Mesendoderm (in vitro differentiated cells): ENCODE data around the gene EYS. TPM values are rescaled to one million over a fixed set of nuclear protein-coding genes. Genes with fewer than 3 reads are reported as not detected.

ENCODE experiments used
- DNase-seq: peaks from one replicate; pipeline ENCODE4 v3.0.0; 2013
- H2AK5ac ChIP-seq: 2 replicates; pipeline ENCODE4 v1.6.1; 2013; ENCODE audit warnings: low read length, inconsistent platforms
- H2BK120ac ChIP-seq: 2 replicates; pipeline ENCODE4 v1.6.1; 2013; ENCODE audit warnings: low read depth, mild to moderate bottlenecking, low read length, moderate library complexity, mixed read lengths
- H2BK15ac ChIP-seq: replicated peaks from 2 replicates; pipeline ENCODE4 v1.6.1; 2013; ENCODE audit warnings: low read depth, mild to moderate bottlenecking, moderate library complexity
- H2BK5ac ChIP-seq: 2 replicates; pipeline ENCODE4 v1.6.1; 2013; ENCODE audit warnings: low read length, inconsistent platforms
- H3K18ac ChIP-seq: 2 replicates; pipeline ENCODE4 v1.6.1; 2013; ENCODE audit warnings: mild to moderate bottlenecking, low read length, mixed read lengths
- H3K23ac ChIP-seq: one replicate; pipeline ENCODE4 v1.6.1; 2013; ENCODE audit warnings: low read length
- H3K27ac ChIP-seq: 2 replicates; pipeline ENCODE4 v1.5.1; 2013; ENCODE audit warnings: low read depth, mild to moderate bottlenecking, inconsistent platforms, low read length, moderate library complexity
- H3K27me3 ChIP-seq: 2 replicates; pipeline ENCODE4 v1.6.1; 2013; ENCODE audit warnings: low read length, control low read depth, mild to moderate bottlenecking, inconsistent platforms; ENCODE audit not compliant: insufficient read depth, poor library complexity
- H3K36me3 ChIP-seq: 2 replicates; pipeline ENCODE4 v1.6.1; 2013; ENCODE audit warnings: low read length, inconsistent platforms; ENCODE audit not compliant: control insufficient read depth, insufficient read depth
- H3K4ac ChIP-seq: one replicate; pipeline ENCODE4 v1.6.1; 2013; ENCODE audit warnings: low read depth, mild to moderate bottlenecking, low read length, moderate library complexity
- H3K4me1 ChIP-seq: 2 replicates; pipeline ENCODE4 v1.6.1; 2013; ENCODE audit warnings: low read depth, low read length, inconsistent platforms; ENCODE audit not compliant: control insufficient read depth
- H3K4me2 ChIP-seq: 2 replicates; pipeline ENCODE4 v1.6.1; 2013; ENCODE audit warnings: low read length
- H3K4me3 ChIP-seq: 2 replicates; pipeline ENCODE4 v1.5.1; 2013; ENCODE audit warnings: mild to moderate bottlenecking, low read length
- H3K56ac ChIP-seq: one replicate; pipeline ENCODE4 v1.6.1; 2013; ENCODE audit warnings: low read length
- H3K79me1 ChIP-seq: 2 replicates; pipeline ENCODE4 v1.6.1; 2013; ENCODE audit warnings: low read length, inconsistent platforms
- H3K79me2 ChIP-seq: 2 replicates; pipeline ENCODE4 v1.6.1; 2013; ENCODE audit warnings: mild to moderate bottlenecking, low read length; ENCODE audit not compliant: control insufficient read depth, insufficient read depth
- H3K9ac ChIP-seq: 2 replicates; pipeline ENCODE4 v1.6.1; 2013; ENCODE audit warnings: low read length, inconsistent platforms
- H4K5ac ChIP-seq: one replicate; pipeline ENCODE4 v1.6.1; 2013; ENCODE audit warnings: low read length
- H4K8ac ChIP-seq: one replicate; pipeline ENCODE4 v1.6.1; 2013; ENCODE audit warnings: low read depth, mild to moderate bottlenecking, control low read depth, low read length, moderate library complexity
- whole genome bisulfite sequencing: extraction: QIAGEN DNeasy Blood & Tissue Kit; methylation state at CpG from one replicate; pipeline ENCODE4 v1.1.7; 2013; ENCODE audit warnings: low lambda C conversion rate, missing lambda C conversion rate; ENCODE audit not compliant: insufficient coverage; ENCODE audit errors: extremely low coverage; 5-methylcytosine and 5-hydroxymethylcytosine counted together
- polyA plus RNA-seq, 2 experiments: library from polyadenylated mRNA; stranded (reverse); fragments of 200-250 nt; gene quantifications; one replicate each; pipeline ENCODE4 v1.2.3, GENCODE V29; 2013

The EYS gene
- 0.06 TPM for polyA plus RNA-seq (2013, experiment 1 of 2)
- polyA plus RNA-seq (2013, experiment 2 of 2) = 0.06 TPM

DNA sequence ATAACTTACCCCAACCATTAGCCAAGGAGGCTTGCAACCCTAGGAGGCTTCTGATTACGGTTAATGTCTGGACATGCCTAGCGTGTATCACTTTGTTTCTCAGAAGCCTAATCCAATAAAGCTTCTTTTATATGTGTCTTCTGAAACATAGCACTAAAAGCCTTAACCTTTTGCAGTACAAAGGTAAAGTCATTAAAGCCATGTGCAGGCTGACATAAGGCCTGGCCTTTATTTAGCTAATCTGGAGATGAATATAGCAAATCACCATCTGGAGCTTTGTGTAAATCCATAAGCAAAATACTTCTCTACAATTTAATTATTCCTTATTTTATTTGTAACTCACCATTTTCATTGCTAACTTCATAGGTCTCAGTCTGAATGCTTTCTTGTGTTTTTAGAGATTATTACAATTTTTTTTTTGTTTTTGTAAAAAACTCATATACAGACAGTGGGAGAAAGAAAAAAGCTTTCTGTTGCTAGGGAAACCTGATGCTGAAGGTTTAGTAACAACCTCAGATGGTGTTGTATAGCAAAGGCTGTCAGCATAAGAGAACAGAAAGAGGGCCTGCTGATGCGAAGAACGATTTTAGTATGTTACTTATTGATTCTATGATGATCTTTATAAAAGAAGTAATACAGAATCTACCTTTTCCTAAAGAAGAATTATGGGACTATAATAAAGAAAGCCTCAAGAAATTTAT, at the start of gene EYS:
Gene EYS (minus strand): TSS at position 101 of the 701 bp plus-strand sequence. CDS start 211,816 bp downstream, outside the sequence.
- Histone ChIP-seq H3K23ac (no peak within 1 kb of the TSS), H2BK5ac (no peak within 1 kb of the TSS), H2BK120ac (no peak within 1 kb of the TSS), H2BK15ac (no peak within 1 kb of the TSS), H2AK5ac (no peak within 1 kb of the TSS), H3K4ac (no peak within 1 kb of the TSS), H4K8ac (no peak within 1 kb of the TSS), H3K79me1 (no peaks in the 10 kb centered on the region), H3K27ac (no peak within 1 kb of the TSS), H3K4me1 (no peaks in the 10 kb centered on the region), H3K9ac (no peak within 1 kb of the TSS), H3K4me2 (no peak within 1 kb of the TSS), H3K18ac (no peak within 1 kb of the TSS), H4K5ac (no peak within 1 kb of the TSS), H3K56ac (no peak within 1 kb of the TSS), H3K4me3 (no peak within 1 kb of the TSS), H3K36me3 (no peaks in the 10 kb centered on the region), H3K27me3 (no peaks in the 10 kb centered on the region), H3K79me2 (no peaks in the 10 kb centered on the region)
- no peak for DNase-seq
- no CpG with 5 or more reads among the region's 4 CpGs for WGBS

GRCh38 chr6:65746302-65746701, 39.3 kb upstream of the EYS start:
- Histone ChIP-seq H2BK5ac (no peak overlapping the region), H4K8ac (no peak overlapping the region), H3K4ac (no peak overlapping the region), H3K79me2 (no peaks in the 10 kb centered on the region), H3K36me3 (no peaks in the 10 kb centered on the region), H3K56ac (no peak overlapping the region), H3K79me1 (no peaks in the 10 kb centered on the region), H2AK5ac (no peak overlapping the region), H3K9ac (no peak overlapping the region), H3K27me3 (no peaks in the 10 kb centered on the region), H3K4me2 (no peak overlapping the region), H3K4me3 (no peak overlapping the region), H3K23ac (no peak overlapping the region), H3K18ac (no peak overlapping the region), H2BK120ac (no peak overlapping the region), H3K4me1 (no peaks in the 10 kb centered on the region), H2BK15ac (no peak overlapping the region), H4K5ac (no peak overlapping the region), H3K27ac (no peak overlapping the region)
- DNase-seq = no peak
- WGBS = no CpG with 5 or more reads among the region's 4 CpGs

DNA sequence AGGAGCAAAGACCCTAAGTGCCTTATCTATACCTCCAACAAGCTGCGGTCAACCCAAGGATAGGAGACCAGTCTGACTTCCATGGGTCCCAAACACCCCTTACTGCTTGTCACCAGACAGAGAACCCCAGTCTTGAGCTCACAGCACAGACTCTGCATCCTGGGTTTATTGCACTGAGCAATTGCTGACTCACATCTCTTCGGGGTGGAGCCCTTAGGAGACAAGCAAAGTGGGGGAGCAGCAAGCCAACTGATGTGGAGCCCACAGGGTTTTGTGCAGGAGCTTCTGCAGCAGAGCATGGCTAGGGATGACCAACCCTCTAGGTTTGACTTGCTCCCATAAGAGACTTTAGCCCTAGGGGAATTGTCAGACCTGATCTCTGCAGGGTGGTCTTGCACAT, 38.6 kb upstream of the EYS start:
- Histone ChIP-seq H3K56ac (no peak overlapping the region), H2AK5ac (no peak overlapping the region), H2BK120ac (no peak overlapping the region), H3K4me3 (no peak overlapping the region), H3K23ac (no peak overlapping the region), H3K4me2 (no peak overlapping the region), H3K36me3 (no peaks in the 10 kb centered on the region), H3K79me2 (no peaks in the 10 kb centered on the region), H4K8ac (no peak overlapping the region), H3K4ac (no peak overlapping the region), H2BK15ac (no peak overlapping the region), H3K18ac (no peak overlapping the region), H2BK5ac (no peak overlapping the region), H4K5ac (no peak overlapping the region), H3K4me1 (no peaks in the 10 kb centered on the region), H3K27me3 (no peaks in the 10 kb centered on the region), H3K79me1 (no peaks in the 10 kb centered on the region), H3K9ac (no peak overlapping the region), H3K27ac (no peak overlapping the region)
- no peak for DNase-seq
- no CpG with 5 or more reads among the region's 2 CpGs for WGBS

- no peak overlapping the region for H4K5ac ChIP-seq
- H2BK120ac ChIP-seq = no peak overlapping the region
- H3K23ac ChIP-seq = no peak overlapping the region
- H2BK5ac ChIP-seq = no peak overlapping the region
- no peaks in the 10 kb centered on the region for H3K4me1 ChIP-seq
- no peaks in the 10 kb centered on the region for H3K27me3 ChIP-seq
- H3K4me2 ChIP-seq = no peak overlapping the region
- no peak overlapping the region for H3K56ac ChIP-seq
- H3K9ac ChIP-seq = no peak overlapping the region
- no peaks in the 10 kb centered on the region for H3K79me1 ChIP-seq
- H2BK15ac ChIP-seq = no peak overlapping the region
- H3K4me3 ChIP-seq = no peak overlapping the region
- no peak overlapping the region for H3K4ac ChIP-seq
- no peaks in the 10 kb centered on the region for H3K79me2 ChIP-seq
- no peak overlapping the region for H2AK5ac ChIP-seq
- no peaks in the 10 kb centered on the region for H3K36me3 ChIP-seq
- no peak overlapping the region for H3K18ac ChIP-seq
- H3K27ac ChIP-seq = no peak overlapping the region
- no peak overlapping the region for H4K8ac ChIP-seq
- DNase-seq = no peak
- WGBS = no CpG with 5 or more reads among the region's 3 CpGs
Measured at GRCh38 chr6:65728879-65729479, 22.0 kb upstream of the EYS start.

DNA sequence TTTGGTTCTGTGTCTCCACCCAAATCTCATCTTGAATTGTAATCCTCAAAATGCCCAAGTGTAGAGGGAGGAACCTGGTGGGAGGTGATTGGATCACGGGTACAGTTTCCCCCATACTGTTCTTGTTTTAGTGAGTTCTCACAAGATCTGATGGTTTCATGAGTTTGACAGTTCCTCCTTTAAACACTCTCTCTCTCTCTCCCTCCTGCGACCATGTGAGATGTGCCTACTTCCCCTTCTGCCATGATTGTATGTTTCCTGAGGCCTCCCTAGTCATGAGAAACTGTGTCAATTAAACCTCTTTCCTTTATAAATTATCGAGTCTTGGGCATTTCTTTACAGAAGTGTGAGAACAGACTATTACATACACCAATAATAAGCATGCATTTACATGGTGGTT, 12.1 kb upstream of the EYS start:
- no peak overlapping the region for H3K4me3 ChIP-seq
- H2BK5ac ChIP-seq = no peak overlapping the region
- no peak overlapping the region for H4K5ac ChIP-seq
- H3K4ac ChIP-seq = no peak overlapping the region
- no peak overlapping the region for H3K4me2 ChIP-seq
- no peak overlapping the region for H3K23ac ChIP-seq
- WGBS = no CpG with 5 or more reads among the region's 3 CpGs
- no peak for DNase-seq
- no peaks in the 10 kb centered on the region for H3K79me1 ChIP-seq
- no peaks in the 10 kb centered on the region for H3K36me3 ChIP-seq
- no peak overlapping the region for H2BK120ac ChIP-seq
- no peak overlapping the region for H3K56ac ChIP-seq
- H2BK15ac ChIP-seq = no peak overlapping the region
- H3K79me2 ChIP-seq = no peaks in the 10 kb centered on the region
- H3K4me1 ChIP-seq = no peaks in the 10 kb centered on the region
- no peak overlapping the region for H3K27ac ChIP-seq
- no peaks in the 10 kb centered on the region for H3K27me3 ChIP-seq
- no peak overlapping the region for H3K18ac ChIP-seq
- no peak overlapping the region for H3K9ac ChIP-seq
- H2AK5ac ChIP-seq = no peak overlapping the region
- no peak overlapping the region for H4K8ac ChIP-seq

DNA sequence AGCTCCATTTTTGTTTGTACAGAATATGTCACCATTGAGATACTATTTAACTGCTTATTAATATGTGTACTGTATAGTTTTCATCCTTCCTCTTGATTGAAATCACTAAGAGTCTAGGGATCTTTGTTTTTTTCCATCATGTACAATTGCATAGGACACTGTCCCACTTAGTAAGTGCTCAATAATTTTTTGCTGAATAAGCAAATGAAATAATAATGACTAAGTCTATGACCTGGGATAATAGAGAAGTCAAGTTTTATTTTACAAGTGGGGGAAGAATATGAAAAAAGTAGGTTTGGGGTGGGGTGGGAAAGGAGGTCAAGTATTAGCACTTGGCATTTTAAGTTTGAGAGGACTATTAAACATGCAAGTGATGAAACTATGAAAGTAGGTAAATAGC, 4.5 kb upstream of the EYS start:
- DNase-seq = no peak
- Histone ChIP-seq H4K5ac (no peak overlapping the region), H2BK5ac (no peak overlapping the region), H3K4ac (no peak overlapping the region), H3K23ac (no peak overlapping the region), H2BK15ac (no peak overlapping the region), H2AK5ac (no peak overlapping the region), H3K4me3 (no peak overlapping the region), H3K79me2 (no peaks in the 10 kb centered on the region), H3K9ac (no peak overlapping the region), H3K18ac (no peak overlapping the region), H3K36me3 (no peaks in the 10 kb centered on the region), H3K4me2 (no peak overlapping the region), H3K27me3 (no peaks in the 10 kb centered on the region), H2BK120ac (no peak overlapping the region), H3K27ac (no peak overlapping the region), H4K8ac (no peak overlapping the region), H3K4me1 (no peaks in the 10 kb centered on the region), H3K56ac (no peak overlapping the region), H3K79me1 (no peaks in the 10 kb centered on the region)
